ENCODE measurements around the gene ADAMTS14.

The ADAMTS14 gene

DNA sequence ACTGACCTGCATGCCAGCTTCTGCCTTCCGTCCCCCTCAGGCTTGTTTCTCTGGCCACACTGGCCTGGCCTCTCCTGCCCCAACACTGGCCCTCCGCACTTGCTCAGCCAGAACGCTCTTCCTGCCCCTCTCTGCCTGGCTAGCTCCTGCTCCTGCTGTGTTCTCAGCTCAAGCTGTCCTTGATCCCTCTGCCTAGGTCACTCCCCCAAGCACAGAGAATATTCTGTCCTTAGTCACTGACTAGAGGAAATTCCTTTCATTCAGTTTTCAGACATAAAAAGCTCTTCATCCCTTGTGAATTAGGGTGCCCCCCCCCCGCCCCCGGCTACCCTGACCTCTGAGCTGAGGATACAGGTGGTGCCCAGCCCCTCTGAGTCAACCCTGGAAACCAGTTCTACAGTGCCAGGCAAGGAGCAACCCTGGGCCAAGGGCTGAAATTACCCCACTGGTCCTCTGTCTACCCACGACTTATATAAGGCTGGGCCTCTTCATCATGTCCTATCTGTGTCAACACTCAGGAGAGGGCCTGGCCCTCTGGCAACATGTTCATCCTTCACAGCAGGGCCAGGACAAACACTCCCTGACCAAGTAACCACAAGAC, 136.8 kb downstream of the ADAMTS14 start:
- TF ChIP-seq, protein P1, sequence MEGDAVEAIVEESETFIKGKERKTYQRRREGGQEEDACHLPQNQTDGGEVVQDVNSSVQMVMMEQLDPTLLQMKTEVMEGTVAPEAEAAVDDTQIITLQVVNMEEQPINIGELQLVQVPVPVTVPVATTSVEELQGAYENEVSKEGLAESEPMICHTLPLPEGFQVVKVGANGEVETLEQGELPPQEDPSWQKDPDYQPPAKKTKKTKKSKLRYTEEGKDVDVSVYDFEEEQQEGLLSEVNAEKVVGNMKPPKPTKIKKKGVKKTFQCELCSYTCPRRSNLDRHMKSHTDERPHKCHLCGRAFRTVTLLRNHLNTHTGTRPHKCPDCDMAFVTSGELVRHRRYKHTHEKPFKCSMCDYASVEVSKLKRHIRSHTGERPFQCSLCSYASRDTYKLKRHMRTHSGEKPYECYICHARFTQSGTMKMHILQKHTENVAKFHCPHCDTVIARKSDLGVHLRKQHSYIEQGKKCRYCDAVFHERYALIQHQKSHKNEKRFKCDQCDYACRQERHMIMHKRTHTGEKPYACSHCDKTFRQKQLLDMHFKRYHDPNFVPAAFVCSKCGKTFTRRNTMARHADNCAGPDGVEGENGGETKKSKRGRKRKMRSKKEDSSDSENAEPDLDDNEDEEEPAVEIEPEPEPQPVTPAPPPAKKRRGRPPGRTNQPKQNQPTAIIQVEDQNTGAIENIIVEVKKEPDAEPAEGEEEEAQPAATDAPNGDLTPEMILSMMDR (IDR thresholded peaks at IDR 0.05) = no peak
- Histone ChIP-seq H2AFZ (no peak overlapping the region), H3K79me2 (no peaks in the 10 kb centered on the region), H3K9ac (no peak overlapping the region), H3K9me3 (ENCODE audit: control insufficient read depth, low read length) (no peaks in the 10 kb centered on the region), H3K4me3 (ENCODE audit: low read depth, low read length) (no peak overlapping the region), H3K27me3 (ENCODE audit: control insufficient read depth, insufficient read depth, low read length) (no peaks in the 10 kb centered on the region), H3K4me2 (ENCODE audit: low read length) (no peak overlapping the region), H3K27ac (no peak overlapping the region), H3K36me3 (ENCODE audit: control insufficient read depth, insufficient read depth, low read length) (no peaks in the 10 kb centered on the region), H3K4me1 (no peaks in the 10 kb centered on the region)

DNA sequence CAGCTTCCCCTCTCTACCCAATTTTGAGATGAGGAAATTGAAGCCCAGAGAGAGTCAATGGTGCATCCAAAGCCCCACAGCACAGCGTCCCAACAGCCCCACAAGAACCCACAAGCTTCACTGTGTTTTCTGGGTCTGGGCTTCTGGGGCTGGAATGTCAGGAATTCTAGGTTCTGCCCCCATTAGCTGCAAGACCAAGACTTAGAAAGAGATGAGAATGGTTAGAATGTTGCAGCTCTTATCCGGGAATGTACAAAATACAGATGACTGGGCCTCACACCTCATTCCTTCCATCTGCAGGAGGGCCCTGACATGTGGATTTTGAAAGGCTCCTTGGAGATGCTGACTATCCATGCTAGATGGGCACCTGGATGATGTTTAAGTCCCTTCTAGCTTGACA, 137.4 kb downstream of the ADAMTS14 start:
- no peaks in the 10 kb centered on the region for H3K36me3 ChIP-seq (ENCODE audit: control insufficient read depth, insufficient read depth, low read length)
- no peaks in the 10 kb centered on the region for H3K27me3 ChIP-seq (ENCODE audit: control insufficient read depth, insufficient read depth, low read length)
- no peak overlapping the region for H3K27ac ChIP-seq
- no peak overlapping the region for H3K4me2 ChIP-seq (ENCODE audit: low read length)
- H3K79me2 ChIP-seq = no peaks in the 10 kb centered on the region
- H3K9ac ChIP-seq = no peak overlapping the region
- H2AFZ ChIP-seq = no peak overlapping the region
- H3K4me3 ChIP-seq (ENCODE audit: low read depth, low read length) = no peak overlapping the region
- no peaks in the 10 kb centered on the region for H3K4me1 ChIP-seq
- no peaks in the 10 kb centered on the region for H3K9me3 ChIP-seq (ENCODE audit: control insufficient read depth, low read length)
- TF ChIP-seq, protein P1 (IDR thresholded peaks at IDR 0.05) = no peak

DNA sequence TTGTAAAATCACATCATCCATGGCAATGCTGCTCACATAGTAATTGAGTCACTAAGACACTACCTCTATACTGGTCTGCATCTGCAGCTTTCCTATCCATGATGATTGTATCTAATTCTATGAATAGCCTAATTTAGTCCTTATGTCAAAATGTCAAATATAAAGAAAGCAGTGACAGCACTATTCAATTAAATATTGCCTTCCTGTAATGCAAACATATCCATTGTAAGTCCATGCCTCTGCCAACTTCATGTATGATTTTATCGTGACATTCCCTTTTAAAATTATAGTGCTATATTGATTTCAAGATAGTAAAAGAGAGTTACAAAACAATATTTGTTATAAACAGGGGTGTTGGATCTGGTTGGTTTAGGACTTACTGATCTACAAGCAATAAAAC, 138.7 kb downstream of the ADAMTS14 start:
- TF ChIP-seq, protein P1 (IDR thresholded peaks at IDR 0.05) = no peak
- H3K4me2 ChIP-seq (ENCODE audit: low read length) = no peak overlapping the region

DNA sequence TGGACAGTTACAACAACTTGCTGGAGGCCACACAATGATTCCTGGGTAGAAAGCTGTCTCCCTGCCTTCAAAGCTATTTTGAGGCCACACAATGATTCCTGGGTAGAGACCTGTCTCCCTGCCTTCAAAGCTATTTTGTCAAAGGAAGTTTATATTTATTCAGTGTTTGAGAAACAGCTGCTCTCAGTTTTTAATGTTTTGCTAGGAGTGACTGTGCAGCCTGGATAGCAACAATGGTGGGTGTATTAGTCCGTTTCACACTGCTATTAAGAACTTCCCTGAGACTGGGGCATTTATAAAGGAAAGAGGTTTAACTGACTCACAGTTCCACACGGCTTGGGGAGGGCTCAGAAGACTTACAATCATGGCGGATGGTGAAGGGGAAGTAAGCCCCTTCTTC, 139.6 kb downstream of the ADAMTS14 start:
- Histone ChIP-seq H3K79me2 (no peaks in the 10 kb centered on the region), H3K4me2 (ENCODE audit: low read length) (no peak overlapping the region), H3K4me1 (peaks cover 4% of the 10 kb centered on the region), H2AFZ (no peak overlapping the region), H3K9ac (no peak overlapping the region), H3K27me3 (ENCODE audit: control insufficient read depth, insufficient read depth, low read length) (no peaks in the 10 kb centered on the region), H3K27ac (no peak overlapping the region), H3K4me3 (ENCODE audit: low read depth, low read length) (no peak overlapping the region), H3K36me3 (ENCODE audit: control insufficient read depth, insufficient read depth, low read length) (no peaks in the 10 kb centered on the region), H3K9me3 (ENCODE audit: control insufficient read depth, low read length) (no peaks in the 10 kb centered on the region)
- TF ChIP-seq, protein P1 (IDR thresholded peaks at IDR 0.05) = no peak

More for the DNA sequence above, 138.7 kb downstream of the ADAMTS14 start:
- no peak overlapping the region for H3K9ac ChIP-seq
- H3K9me3 ChIP-seq (ENCODE audit: control insufficient read depth, low read length) = no peaks in the 10 kb centered on the region
- H3K27me3 ChIP-seq (ENCODE audit: control insufficient read depth, insufficient read depth, low read length) = no peaks in the 10 kb centered on the region
- peaks cover 2% of the 10 kb centered on the region for H3K4me1 ChIP-seq
- H3K4me3 ChIP-seq (ENCODE audit: low read depth, low read length) = no peak overlapping the region
- no peak overlapping the region for H3K27ac ChIP-seq
- no peaks in the 10 kb centered on the region for H3K36me3 ChIP-seq (ENCODE audit: control insufficient read depth, insufficient read depth, low read length)
- no peak overlapping the region for H2AFZ ChIP-seq
- no peaks in the 10 kb centered on the region for H3K79me2 ChIP-seq

Data from parathyroid adenoma (tissue), 2 donors.